Measurements from ENCODE around the gene COL4A2.

- TF ChIP-seq GATA2 (IDR thresholded peaks at IDR 0.05; ENCODE audit: low read depth, low read length): no peak
- no peak for TF ChIP-seq GATA3 (IDR thresholded peaks at IDR 0.05; ENCODE audit: low read depth, low read length)
Observed at GRCh38 chr13:110340812-110341444, 33.8 kb downstream of the COL4A2 start.

All from SH-SY5Y (cell line).